GM21723 (cell line): ENCODE data around the gene EEIG1.

Source experiments
- ATAC-seq: cut with Tn5 transposase; IDR thresholded peaks from one replicate; pipeline ENCODE4 v1.9.1; 2021; ENCODE audit warnings: mild to moderate bottlenecking, moderate library complexity; ENCODE audit not compliant: unreplicated experiment

EEIG1 gene

GRCh38 chr9:127942216-127943010 lies 38.4 kb downstream of the EEIG1 start:
- ATAC-seq, result no peak

- ATAC-seq, result no peak
Measured at GRCh38 chr9:127941961-127942215, 38.9 kb downstream of the EEIG1 start.

- ATAC-seq, result no peak
Measured at GRCh38 chr9:127941062-127941960, 39.5 kb downstream of the EEIG1 start.

GRCh38 chr9:127940593-127940992 lies 40.2 kb downstream of the EEIG1 start:
- ATAC-seq, result no peak

- ATAC-seq, result no peak
Measured at GRCh38 chr9:127938298-127938690, 42.5 kb downstream of the EEIG1 start.

- peak; percentile 83 for ATAC-seq
Measured at GRCh38 chr9:127937388-127938297, 43.1 kb downstream of the EEIG1 start, which contains the start of gene DPM2. Gene DPM2 (minus strand): TSS chr9:127937854. CDS start chr9:127937820, 34 bp downstream.

- ATAC-seq, result peak; percentile 7
Measured at GRCh38 chr9:127937056-127937387, 43.8 kb downstream of the EEIG1 start.

- no peak for ATAC-seq
Measured at GRCh38 chr9:127936347-127936852, 44.4 kb downstream of the EEIG1 start.

- no peak for ATAC-seq
Measured at GRCh38 chr9:127935765-127936221, 45.0 kb downstream of the EEIG1 start.

- no peak for ATAC-seq
Measured at GRCh38 chr9:127934986-127935385, 45.8 kb downstream of the EEIG1 start.

- ATAC-seq, result no peak
Measured at GRCh38 chr9:127934248-127934647, 46.5 kb downstream of the EEIG1 start.

GRCh38 chr9:127931092-127931881 lies 49.5 kb downstream of the EEIG1 start:
- peak; percentile 15 for ATAC-seq
